Endothelial cell of umbilical vein (primary cell): ENCODE results near the gene USP7.

Experiments
- CTCF ChIP-seq, 2 donors: IDR thresholded peaks; 1 replicate in 1 of 2; 2 replicates in 1 of 2; pipeline ENCODE4 v1.5.1; 2011; ENCODE audit warnings: low read length in 2 of 2, mild to moderate bottlenecking in 2 of 2, moderate library complexity in 2 of 2, control low read depth in 1 of 2, inconsistent platforms in 1 of 2, low read depth in 1 of 2; ENCODE audit not compliant: insufficient read depth in 1 of 2; ENCODE audit errors: extremely low read depth in 1 of 2
- EZH2 ChIP-seq: IDR thresholded peaks from 2 replicates; pipeline ENCODE4 v1.6.1; 2012; ENCODE audit warnings: borderline replicate concordance, low read depth, mild to moderate bottlenecking, moderate library complexity, low read length, inconsistent platforms; ENCODE audit not compliant: severe bottlenecking
- FOS ChIP-seq: IDR thresholded peaks from 2 replicates; pipeline ENCODE4 v1.6.1; 2011; ENCODE audit warnings: mild to moderate bottlenecking, low read length, moderate library complexity, borderline replicate concordance; ENCODE audit not compliant: insufficient read depth
- GATA2 ChIP-seq: IDR thresholded peaks from 2 replicates; pipeline ENCODE4 v1.7.0; 2011; ENCODE audit warnings: low read depth, mild to moderate bottlenecking, moderate library complexity, mixed read lengths, low read length; ENCODE audit not compliant: insufficient read length, insufficient read depth
- JUN ChIP-seq: IDR thresholded peaks from 2 replicates; pipeline ENCODE4 v1.6.1; 2011; ENCODE audit warnings: borderline replicate concordance, low read depth; ENCODE audit not compliant: insufficient read length, insufficient read depth
- MYC ChIP-seq: IDR thresholded peaks from one replicate; pipeline ENCODE4 v1.6.1; 2011; ENCODE audit warnings: mild to moderate bottlenecking, low read depth, low read length
- POLR2A ChIP-seq: IDR thresholded peaks from 2 replicates; pipeline ENCODE4 v1.6.1; 2012; ENCODE audit warnings: low read depth, mild to moderate bottlenecking, control low read depth, low read length
- POLR2AphosphoS5 ChIP-seq: IDR thresholded peaks from 2 replicates; pipeline ENCODE4 v1.6.1; 2012; ENCODE audit warnings: low read depth, mild to moderate bottlenecking, control low read depth, low read length, moderate library complexity; ENCODE audit not compliant: insufficient read depth
- TF ChIP-seq, protein P1 (sequence below): IDR thresholded peaks from 2 replicates; pipeline ENCODE4 v1.6.1; 2011; ENCODE audit not compliant: insufficient read depth, insufficient read length

DNA sequence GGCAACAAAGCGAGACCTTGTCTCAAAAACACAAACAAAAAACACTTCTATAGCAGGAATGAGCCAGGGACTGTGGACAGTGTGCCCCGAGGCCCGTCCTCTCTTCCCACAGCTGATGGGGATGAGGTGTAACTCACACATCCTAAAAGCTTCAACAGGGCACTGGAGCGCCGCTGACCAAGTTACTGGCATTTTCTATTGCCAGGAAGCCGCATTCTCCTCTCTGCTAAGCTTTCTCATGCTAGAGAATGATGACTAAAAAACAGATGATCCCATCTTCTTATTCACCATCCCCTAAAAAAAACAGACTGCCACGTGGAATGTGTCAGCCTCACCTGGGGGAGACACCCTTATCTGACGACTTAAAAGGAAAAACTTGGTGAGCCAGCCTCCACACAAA lies 111.2 kb downstream of the USP7 start:
- no peak for TF ChIP-seq CTCF (IDR thresholded peaks at IDR 0.05; ENCODE audit: extremely low read depth in 1 of 2, insufficient read depth in 1 of 2, low read depth in 1 of 2, low read length in 2 of 2)
- TF ChIP-seq POLR2A: no peak
- no peak for TF ChIP-seq EZH2
- TF ChIP-seq GATA2: no peak
- TF ChIP-seq, protein P1, sequence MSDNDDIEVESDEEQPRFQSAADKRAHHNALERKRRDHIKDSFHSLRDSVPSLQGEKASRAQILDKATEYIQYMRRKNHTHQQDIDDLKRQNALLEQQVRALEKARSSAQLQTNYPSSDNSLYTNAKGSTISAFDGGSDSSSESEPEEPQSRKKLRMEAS: no peak
- TF ChIP-seq POLR2AphosphoS5: no peak
- no peak for TF ChIP-seq JUN
- TF ChIP-seq MYC: no peak
- no peak for TF ChIP-seq FOS
